DOHH2 (cell line): ENCODE results near the gene CASP14.
"Not testable (repeated sequence)": the region's sequence is repeated elsewhere in the genome, so short reads cannot be mapped to it uniquely, and the experiment has no call there.

Source experiments
- H3F3A ChIP-seq: fragments of 200-600 bp; sonication (generic), shearing (Covaris generic); 2 replicates; pipeline ENCODE4 v1.6.0; 2016; ENCODE audit warnings: antibody characterized with exemption, mild to moderate bottlenecking; ENCODE audit not compliant: control insufficient read depth, insufficient read depth
- H3K27ac ChIP-seq: fragments of 200-600 bp; sonication (generic); 2 replicates; pipeline ENCODE4 v1.5.1; 2014; ENCODE audit warnings: low read depth, mild to moderate bottlenecking, low read length, moderate library complexity
- H3K27me3 ChIP-seq: fragments of 200-600 bp; sonication (generic); 2 replicates; pipeline ENCODE4 v1.6.1; 2014; ENCODE audit warnings: mild to moderate bottlenecking, low read length, mixed read lengths; ENCODE audit not compliant: control insufficient read depth
- H3K36me3 ChIP-seq: fragments of 200-600 bp; sonication (generic); 2 replicates; pipeline ENCODE4 v1.6.1; 2014; ENCODE audit warnings: mild to moderate bottlenecking, low read length, moderate library complexity, mixed read lengths; ENCODE audit not compliant: control insufficient read depth
- H3K4me1 ChIP-seq: fragments of 200-600 bp; sonication (generic); 2 replicates; pipeline ENCODE4 v1.6.1; 2014; ENCODE audit warnings: mild to moderate bottlenecking, low read length, mixed read lengths; ENCODE audit not compliant: control insufficient read depth
- H3K4me2 ChIP-seq: fragments of 200-600 bp; sonication (generic); 2 replicates; pipeline ENCODE4 v1.6.0; 2014; ENCODE audit warnings: mild to moderate bottlenecking, low read length, moderate library complexity
- H3K4me3 ChIP-seq: fragments of 200-600 bp; sonication (generic); 2 replicates; pipeline ENCODE4 v1.5.1; 2014; ENCODE audit warnings: mild to moderate bottlenecking, low read length, mixed read lengths
- H3K79me2 ChIP-seq: fragments of 200-600 bp; sonication (generic); 2 replicates; pipeline ENCODE4 v1.6.1; 2014; ENCODE audit warnings: mild to moderate bottlenecking, low read length, mixed read lengths; ENCODE audit not compliant: control insufficient read depth
- H3K9me2 ChIP-seq: fragments of 200-600 bp; sonication (generic); replicated peaks from 2 replicates; pipeline ENCODE4 v1.6.1; 2014; ENCODE audit warnings: mild to moderate bottlenecking, low read length, mixed read lengths; ENCODE audit not compliant: control insufficient read depth
- H3K9me3 ChIP-seq: fragments of 200-600 bp; sonication (generic); 2 replicates; pipeline ENCODE4 v1.6.1; 2014; ENCODE audit warnings: antibody characterized with exemption, low read length, mixed read lengths; ENCODE audit not compliant: control insufficient read depth, insufficient read depth
- H4K20me1 ChIP-seq: fragments of 200-600 bp; sonication (generic); 2 replicates; pipeline ENCODE4 v1.6.0; 2014; ENCODE audit warnings: low read depth, mild to moderate bottlenecking, antibody characterized with exemption, low read length, moderate library complexity; ENCODE audit not compliant: control insufficient read depth, insufficient read depth
- CTCF ChIP-seq: fragments of 200-600 bp; sonication (generic); IDR thresholded peaks from one replicate; pipeline ENCODE4 v1.5.1; 2014; ENCODE audit warnings: antibody characterized with exemption, mild to moderate bottlenecking, low read depth, low read length; ENCODE audit not compliant: poor library complexity, severe bottlenecking
- EZH2phosphoT487 ChIP-seq: fragments of 200-600 bp; sonication (generic); IDR thresholded peaks from 2 replicates; pipeline ENCODE4 v1.6.1; 2017; ENCODE audit warnings: borderline replicate concordance, mild to moderate bottlenecking, antibody characterized with exemption, low read length, moderate library complexity, mixed read lengths

Gene CASP14

GRCh38 chr19:15072930-15073647 is 23.8 kb downstream of the CASP14 start:
- no peaks in the 10 kb centered on the region for H3K4me1 ChIP-seq
- H3K79me2 ChIP-seq, result no peaks in the 10 kb centered on the region
- no peaks in the 10 kb centered on the region for H3F3A ChIP-seq
- H3K27me3 ChIP-seq, result no peaks in the 10 kb centered on the region
- no peak overlapping the region for H3K4me3 ChIP-seq
- H4K20me1 ChIP-seq, result no peaks in the 10 kb centered on the region
- H3K27ac ChIP-seq, result no peak overlapping the region
- no peaks in the 10 kb centered on the region for H3K36me3 ChIP-seq
- no peaks in the 10 kb centered on the region for H3K9me3 ChIP-seq
- TF ChIP-seq CTCF (peak; percentile 10), EZH2phosphoT487 (no peak)
- H3K9me2 ChIP-seq, result no peaks in the 10 kb centered on the region
- no peak overlapping the region for H3K4me2 ChIP-seq

- no peaks in the 10 kb centered on the region for H3K4me1 ChIP-seq
- H3K79me2 ChIP-seq, result no peaks in the 10 kb centered on the region
- H3K9me2 ChIP-seq, result no peaks in the 10 kb centered on the region
- TF ChIP-seq CTCF, result no peak
- TF ChIP-seq EZH2phosphoT487, result no peak
- H3K4me3 ChIP-seq, result no peak overlapping the region
- H3K4me2 ChIP-seq, result no peak overlapping the region
- H3K36me3 ChIP-seq, result no peaks in the 10 kb centered on the region
- H3K27me3 ChIP-seq, result no peaks in the 10 kb centered on the region
- H3F3A ChIP-seq, result no peaks in the 10 kb centered on the region
- no peaks in the 10 kb centered on the region for H4K20me1 ChIP-seq
- H3K27ac ChIP-seq, result no peak overlapping the region
- H3K9me3 ChIP-seq, result no peaks in the 10 kb centered on the region
Observed at GRCh38 chr19:15074371-15074770, 25.1 kb downstream of the CASP14 start.

GRCh38 chr19:15075806-15076205 is 26.5 kb downstream of the CASP14 start:
- Histone ChIP-seq H3K36me3 (no peaks in the 10 kb centered on the region), H3K9me2 (no peaks in the 10 kb centered on the region), H3K4me2 (no peak overlapping the region), H3K4me3 (no peak overlapping the region), H3K9me3 (no peaks in the 10 kb centered on the region), H3K4me1 (no peaks in the 10 kb centered on the region), H3K27me3 (no peaks in the 10 kb centered on the region), H4K20me1 (no peaks in the 10 kb centered on the region), H3K27ac (no peak overlapping the region), H3F3A (no peaks in the 10 kb centered on the region), H3K79me2 (no peaks in the 10 kb centered on the region)
- TF ChIP-seq CTCF (no peak), EZH2phosphoT487 (no peak)

GRCh38 chr19:15080002-15080401 is 30.7 kb downstream of the CASP14 start:
- H3K36me3 ChIP-seq, H3K27ac ChIP-seq, H3K9me3 ChIP-seq, H3K4me3 ChIP-seq, H3K4me2 ChIP-seq, H3K9me2 ChIP-seq, H3K79me2 ChIP-seq, H3F3A ChIP-seq, H3K4me1 ChIP-seq, H3K27me3 ChIP-seq, H4K20me1 ChIP-seq: not testable (repeated sequence)
